ENCODE measurements around the gene GSTA1. TPM values are rescaled to one million over a fixed set of nuclear protein-coding genes. Genes with fewer than 3 reads are reported as not detected.
"Not testable (repeated sequence)": the region's sequence is repeated elsewhere in the genome, so short reads cannot be mapped to it uniquely, and the experiment has no call there.

GSTA1 gene
- polyA plus RNA-seq, 4 donors, result 1.0 to 12.1 (median 1.5) TPM

- not testable (repeated sequence) for DNase-seq (ENCODE audit: low read depth in 4 of 4, low spot score in 2 of 4)
These were observed 6.2 kb upstream of the GSTA1 start for GRCh38 chr6:52809777-52810176.

- DNase-seq (ENCODE audit: low read depth in 4 of 4, low spot score in 2 of 4), result no peak
These were observed 5.0 kb upstream of the GSTA1 start for GRCh38 chr6:52808660-52809059.

DNA sequence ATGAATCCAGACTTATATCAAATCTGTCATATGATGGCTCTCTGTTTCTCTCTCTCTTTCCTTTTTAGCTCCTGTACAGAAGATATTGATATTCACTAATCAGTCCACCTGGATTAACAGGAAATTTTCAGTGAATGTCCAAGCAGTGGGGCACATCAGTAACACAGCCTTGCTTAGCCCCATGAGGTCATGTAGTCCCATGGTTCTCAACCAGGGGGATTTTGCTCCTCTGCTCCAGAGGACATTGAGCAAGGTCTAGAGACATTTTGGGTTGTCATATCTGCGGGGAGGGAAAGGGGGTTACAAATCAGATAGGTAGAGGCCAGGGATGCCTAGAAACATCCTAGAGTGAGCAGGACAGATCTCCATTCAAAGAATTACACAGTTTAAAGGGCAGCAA is 810 bp downstream of the GSTA1 start:
- no peak for DNase-seq (ENCODE audit: low read depth in 4 of 4, low spot score in 2 of 4)

DNA sequence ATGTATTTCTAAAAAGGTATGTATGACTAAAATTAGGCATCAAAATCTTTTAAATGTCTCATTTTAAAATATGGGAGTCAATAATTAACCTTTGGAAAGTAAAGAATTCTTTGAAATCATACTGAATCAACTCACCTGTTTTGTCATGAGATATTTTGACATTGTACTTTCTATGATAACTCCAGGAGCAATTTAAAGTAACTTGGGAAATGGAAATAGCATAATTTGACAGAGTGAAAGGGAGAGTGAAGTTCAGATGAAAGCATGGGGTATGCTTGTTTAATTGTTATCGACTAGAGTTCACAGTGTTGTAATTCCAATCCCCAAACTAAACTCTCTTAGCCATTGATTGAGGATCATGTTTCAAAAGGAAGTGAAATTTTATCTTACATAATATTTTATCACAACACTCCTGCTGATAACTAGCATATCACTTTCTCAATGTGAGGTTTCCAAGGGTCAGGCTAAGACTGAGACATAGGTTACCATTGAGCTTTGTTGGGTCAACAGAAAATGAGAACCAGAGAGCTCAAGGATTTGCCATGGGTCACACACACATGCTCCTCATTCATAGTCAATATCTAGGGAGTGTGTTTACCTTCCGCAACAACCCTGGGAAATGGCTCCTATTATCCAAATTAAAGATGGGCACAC is 2.3 kb downstream of the GSTA1 start:
- DNase-seq (ENCODE audit: low read depth in 4 of 4, low spot score in 2 of 4), result no peak

DNA sequence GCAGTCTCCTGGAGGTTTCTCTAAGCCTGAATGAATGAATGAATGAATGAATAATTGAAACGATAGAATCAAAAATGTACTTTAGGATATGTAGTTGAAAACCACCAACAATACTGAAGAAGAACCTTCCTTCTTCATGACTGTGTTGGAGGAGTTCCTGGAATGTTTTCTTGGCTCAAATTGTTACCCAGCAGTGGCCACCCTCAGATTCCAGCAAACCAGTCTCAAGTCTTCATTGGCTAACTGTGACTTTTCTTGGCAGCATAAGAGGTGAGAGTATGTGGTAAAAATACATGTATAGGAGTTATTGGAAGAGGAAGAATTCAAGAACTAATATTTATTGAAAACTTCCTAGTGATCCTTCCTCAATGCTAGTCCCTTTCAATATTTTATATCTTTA is 4.3 kb downstream of the GSTA1 start:
- not testable (repeated sequence) for DNase-seq (ENCODE audit: low read depth in 4 of 4, low spot score in 2 of 4)

GRCh38 chr6:52794366-52794765 is 9.2 kb downstream of the GSTA1 start:
- not testable (repeated sequence) for DNase-seq (ENCODE audit: low read depth in 4 of 4, low spot score in 2 of 4)

DNA sequence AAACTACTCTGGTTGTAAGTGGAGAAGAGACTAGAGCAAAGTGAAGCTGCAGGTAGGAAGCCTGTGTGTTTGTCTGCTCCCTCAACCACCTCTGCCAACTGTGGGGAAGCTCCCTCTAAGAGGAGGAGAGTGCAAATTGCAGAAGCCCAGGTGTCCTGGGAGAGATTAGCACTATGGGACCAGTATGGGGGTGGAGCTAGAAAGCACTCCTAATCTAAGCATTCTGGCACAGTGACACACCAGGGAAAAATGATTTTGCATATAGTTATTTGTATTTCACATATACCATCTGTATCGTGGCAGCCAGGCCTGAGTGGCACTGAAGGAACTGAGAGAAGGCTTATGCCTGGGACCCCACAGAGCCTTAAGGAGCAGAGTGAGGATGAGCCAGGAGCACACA is 12.8 kb downstream of the GSTA1 start:
- DNase-seq (ENCODE audit: low read depth in 4 of 4, low spot score in 2 of 4), result no peak

GRCh38 chr6:52789658-52790057 is 14.0 kb downstream of the GSTA1 start:
- not testable (repeated sequence) for DNase-seq (ENCODE audit: low read depth in 4 of 4, low spot score in 2 of 4)

GRCh38 chr6:52788478-52788877 is 15.1 kb downstream of the GSTA1 start:
- peak in 2 of 4 donors; percentile 15 to 17 for DNase-seq (ENCODE audit: low read depth in 4 of 4, low spot score in 2 of 4)

DNA sequence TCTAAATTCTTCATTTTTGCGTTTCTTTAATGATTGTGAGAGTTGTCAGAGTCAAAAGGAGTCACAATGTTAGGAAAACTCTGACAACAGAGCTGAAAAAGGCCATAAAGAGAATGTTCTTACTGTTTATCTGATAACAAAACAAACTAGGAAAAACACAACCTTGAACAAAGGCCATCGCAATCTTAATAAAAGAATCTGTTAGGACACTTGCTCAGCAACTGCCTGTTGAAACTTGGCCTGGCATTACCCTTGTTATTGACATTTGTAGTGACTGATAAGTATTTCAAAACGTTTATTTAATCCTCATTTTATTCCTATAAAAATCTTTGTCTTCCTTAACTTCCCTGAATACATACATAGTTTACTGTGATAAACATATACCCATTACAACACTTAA is 15.7 kb downstream of the GSTA1 start:
- DNase-seq (ENCODE audit: low read depth in 4 of 4, low spot score in 2 of 4), result no peak

DNA sequence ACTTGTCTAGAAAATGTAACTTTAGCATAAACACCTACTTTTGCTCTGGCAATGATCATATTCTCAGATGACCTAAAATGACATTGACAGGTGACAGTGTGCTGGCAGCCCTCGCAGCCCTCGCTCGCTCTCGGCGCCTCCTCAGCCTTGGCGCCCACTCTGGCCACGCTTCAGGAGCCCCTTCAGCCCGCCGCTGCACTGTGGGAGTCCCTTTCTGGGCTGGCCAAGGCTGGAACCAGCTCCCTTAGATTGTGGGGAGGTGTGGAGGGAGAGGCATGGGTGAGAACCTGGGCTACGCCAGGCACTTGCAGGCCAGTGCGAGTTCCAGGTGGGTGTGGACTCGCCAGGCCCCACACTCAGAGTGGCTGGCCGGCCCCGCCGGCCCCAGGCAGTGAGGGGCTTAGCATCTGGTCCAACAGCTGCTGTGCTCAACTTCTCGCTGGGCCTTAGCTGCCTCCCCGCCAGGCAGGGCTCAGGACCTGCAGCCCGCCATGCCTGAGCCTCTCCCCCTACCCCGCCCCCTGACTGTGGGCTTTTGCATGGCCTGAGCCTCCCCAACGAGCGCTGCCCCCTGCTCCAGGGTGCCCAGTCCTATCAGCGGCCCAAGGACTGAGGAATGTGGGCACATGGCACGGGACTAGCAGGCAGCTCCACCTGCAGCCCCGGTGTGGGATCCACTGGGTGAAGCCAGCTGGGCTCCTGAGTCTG is 17.2 kb downstream of the GSTA1 start:
- no peak for DNase-seq (ENCODE audit: low read depth in 4 of 4, low spot score in 2 of 4)

DNA sequence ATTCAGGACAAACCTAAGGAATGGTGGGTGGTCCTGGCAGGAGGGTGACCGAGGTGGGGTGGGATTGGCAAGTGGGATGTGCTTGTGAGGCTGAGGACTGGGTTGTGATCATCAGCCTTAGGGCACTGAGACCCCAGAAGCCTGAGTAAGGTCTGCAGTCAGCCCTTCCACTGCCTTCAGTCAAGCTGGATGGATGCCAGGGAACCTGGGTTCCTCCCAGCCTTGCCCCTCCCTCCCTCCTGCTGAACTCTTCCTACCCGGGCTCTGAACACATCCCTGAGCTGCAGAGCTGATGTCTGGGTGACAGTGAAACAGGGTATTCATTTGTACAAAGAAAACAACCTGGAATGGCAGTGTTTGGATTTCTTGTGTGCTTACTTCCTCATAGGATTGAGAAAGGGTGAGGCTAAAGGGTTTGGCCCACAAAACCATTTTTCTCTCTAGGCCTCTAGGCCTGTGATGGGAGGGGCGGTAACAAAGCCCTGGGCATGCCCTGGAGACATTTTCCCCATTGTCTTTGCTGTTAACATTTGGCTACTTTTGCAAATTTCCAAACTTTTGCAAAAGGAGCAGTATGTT is 20.8 kb downstream of the GSTA1 start:
- not testable (repeated sequence) for DNase-seq (ENCODE audit: low read depth in 4 of 4, low spot score in 2 of 4)

- not testable (repeated sequence) for DNase-seq (ENCODE audit: low read depth in 4 of 4, low spot score in 2 of 4)
These were observed 21.4 kb downstream of the GSTA1 start for GRCh38 chr6:52782209-52782608.

GRCh38 chr6:52779237-52779636 is 24.4 kb downstream of the GSTA1 start:
- DNase-seq (ENCODE audit: low read depth in 4 of 4, low spot score in 2 of 4), result no peak

GRCh38 chr6:52776711-52777351 is 26.8 kb downstream of the GSTA1 start:
- not testable (repeated sequence) for DNase-seq (ENCODE audit: low read depth in 4 of 4, low spot score in 2 of 4)

GRCh38 chr6:52769399-52769798 is 34.2 kb downstream of the GSTA1 start:
- DNase-seq (ENCODE audit: low read depth in 4 of 4, low spot score in 2 of 4), result not testable (repeated sequence)

DNA sequence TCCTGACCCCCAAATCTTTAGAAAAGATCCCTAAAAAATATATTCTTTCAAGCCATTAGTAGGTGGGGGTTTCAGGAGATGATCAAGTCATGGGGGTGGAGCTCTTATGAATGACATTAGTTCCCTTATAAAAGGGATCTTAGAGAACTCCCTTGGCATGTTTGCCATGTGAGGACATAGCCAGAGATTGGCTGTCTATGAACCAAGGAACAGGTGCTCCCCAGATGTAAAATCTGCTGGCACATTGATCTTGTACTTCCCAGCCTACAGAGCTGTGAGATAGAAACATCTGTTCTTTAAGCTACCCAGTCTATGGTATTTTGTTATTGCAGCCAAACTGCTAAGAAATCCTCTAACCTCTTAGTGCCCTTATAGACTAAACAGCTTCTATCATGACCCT is 36.0 kb downstream of the GSTA1 start:
- not testable (repeated sequence) for DNase-seq (ENCODE audit: low read depth in 4 of 4, low spot score in 2 of 4)

GRCh38 chr6:52763322-52763916 is 40.2 kb downstream of the GSTA1 start, which contains the start of gene GSTA2:
TSS of gene GSTA2 (minus strand) at chr6:52763475. CDS start at chr6:52757947, 5,528 bp downstream.
- not testable (repeated sequence) for DNase-seq (ENCODE audit: low read depth in 4 of 4, low spot score in 2 of 4)

- not testable (repeated sequence) for DNase-seq (ENCODE audit: low read depth in 4 of 4, low spot score in 2 of 4)
These were observed 41.7 kb downstream of the GSTA1 start for GRCh38 chr6:52761673-52762491.

All from left renal cortex interstitium (tissue), 4 donors.